ENCODE measurements around the gene PDZD2. TPM values are rescaled to one million over a fixed set of nuclear protein-coding genes. Genes with fewer than 3 reads are reported as not detected.

Gene PDZD2
- polyA plus RNA-seq, 3 donors = 0.10 TPM; not detected in 2

DNA sequence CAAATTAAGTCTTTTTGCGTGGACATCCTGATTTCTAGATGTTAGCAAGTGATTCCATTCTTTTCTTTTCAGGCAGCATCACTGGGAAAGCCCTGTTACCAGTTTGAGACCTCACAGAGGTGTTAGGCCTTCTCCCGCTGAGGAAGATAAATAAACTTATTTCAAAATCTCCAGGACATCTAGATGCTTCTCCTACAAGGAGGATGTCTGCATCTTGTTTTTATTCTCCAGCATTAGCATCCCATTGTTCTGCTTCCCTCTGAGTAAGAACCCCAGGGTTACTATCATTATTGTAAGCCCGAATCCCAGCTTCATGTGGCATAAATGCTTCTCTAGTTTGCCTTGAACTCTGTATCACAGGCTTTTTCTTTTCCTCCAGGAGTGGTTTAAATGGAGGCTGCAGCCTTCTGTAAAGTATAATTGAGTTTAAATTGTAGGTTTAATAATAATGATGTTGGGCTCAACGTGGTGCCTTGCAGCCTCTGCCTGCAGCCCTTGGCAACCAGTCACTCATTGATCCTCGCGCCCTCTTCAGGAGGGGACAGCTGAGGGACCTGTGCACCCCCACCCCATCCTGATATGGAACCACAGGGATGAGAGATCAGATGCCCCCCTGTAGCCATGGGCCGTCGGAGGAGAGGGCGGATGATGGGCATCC is 114.9 kb downstream of the PDZD2 start:
- no peaks in the 10 kb centered on the region for H3K36me3 ChIP-seq (replicated peaks in 1 of 2; ENCODE audit: control insufficient read depth in 1 of 2, insufficient read depth in 2 of 2, low read length in 2 of 2)
- no peaks in the 10 kb centered on the region for H3K4me1 Mint-ChIP-seq
- DNase-seq = no peak
- H3K9me3 ChIP-seq (replicated peaks in 1 of 2; ENCODE audit: control insufficient read depth in 1 of 2, insufficient read depth in 1 of 2, low read length in 2 of 2) = no peaks in the 10 kb centered on the region
- H3K27ac ChIP-seq (ENCODE audit: low read depth in 1 of 2, low read length in 2 of 2) = no peak overlapping the region
- WGBS (ENCODE audit: insufficient coverage) = 89% methylated on average over 3 of the region's 9 CpGs
- no peaks in the 10 kb centered on the region for H3K27me3 ChIP-seq (ENCODE audit: control insufficient read depth in 2 of 2, insufficient read depth in 2 of 2, low read length in 2 of 2)
- H3K9ac ChIP-seq (ENCODE audit: insufficient read depth, low read length, poor library complexity, severe bottlenecking) = no peak overlapping the region
- no peaks in the 10 kb centered on the region for H3K36me3 Mint-ChIP-seq
- no peaks in the 10 kb centered on the region for H4K20me1 ChIP-seq (ENCODE audit: insufficient read depth, low read length)
- no peak overlapping the region for H3K4me3 ChIP-seq (replicated peaks in 1 of 3; ENCODE audit: low read depth in 2 of 3, low read length in 3 of 3)
- H3K4me1 ChIP-seq (ENCODE audit: control insufficient read depth in 1 of 2, insufficient read depth in 2 of 2, low read length in 2 of 2) = no peaks in the 10 kb centered on the region
- H3K9me3 Mint-ChIP-seq = peaks cover 0 to 3% (median 0%) of the 10 kb centered on the region in 7 donors
- no peaks in the 10 kb centered on the region for H3K79me2 ChIP-seq (ENCODE audit: insufficient read depth, low read length)
- TF ChIP-seq, protein P1, sequence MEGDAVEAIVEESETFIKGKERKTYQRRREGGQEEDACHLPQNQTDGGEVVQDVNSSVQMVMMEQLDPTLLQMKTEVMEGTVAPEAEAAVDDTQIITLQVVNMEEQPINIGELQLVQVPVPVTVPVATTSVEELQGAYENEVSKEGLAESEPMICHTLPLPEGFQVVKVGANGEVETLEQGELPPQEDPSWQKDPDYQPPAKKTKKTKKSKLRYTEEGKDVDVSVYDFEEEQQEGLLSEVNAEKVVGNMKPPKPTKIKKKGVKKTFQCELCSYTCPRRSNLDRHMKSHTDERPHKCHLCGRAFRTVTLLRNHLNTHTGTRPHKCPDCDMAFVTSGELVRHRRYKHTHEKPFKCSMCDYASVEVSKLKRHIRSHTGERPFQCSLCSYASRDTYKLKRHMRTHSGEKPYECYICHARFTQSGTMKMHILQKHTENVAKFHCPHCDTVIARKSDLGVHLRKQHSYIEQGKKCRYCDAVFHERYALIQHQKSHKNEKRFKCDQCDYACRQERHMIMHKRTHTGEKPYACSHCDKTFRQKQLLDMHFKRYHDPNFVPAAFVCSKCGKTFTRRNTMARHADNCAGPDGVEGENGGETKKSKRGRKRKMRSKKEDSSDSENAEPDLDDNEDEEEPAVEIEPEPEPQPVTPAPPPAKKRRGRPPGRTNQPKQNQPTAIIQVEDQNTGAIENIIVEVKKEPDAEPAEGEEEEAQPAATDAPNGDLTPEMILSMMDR (IDR thresholded peaks at IDR 0.05) = no peak
- H2AFZ ChIP-seq (ENCODE audit: insufficient read depth, low read depth, low read length, poor library complexity, severe bottlenecking) = no peak overlapping the region
- H3K4me3 Mint-ChIP-seq = no peak overlapping the region
- H3K27ac Mint-ChIP-seq = no peak overlapping the region
- no peak overlapping the region for H3K4me2 ChIP-seq (replicated peaks; ENCODE audit: extremely low read depth, low read length, poor library complexity, severe bottlenecking)
- H3K27me3 Mint-ChIP-seq (ENCODE audit: low read depth in 3 of 3) = peaks cover 0 to 2% (median 0%) of the 10 kb centered on the region in 3 donors
- intact Hi-C loops (cut with micrococcal nuclease) = no loop called here

DNA sequence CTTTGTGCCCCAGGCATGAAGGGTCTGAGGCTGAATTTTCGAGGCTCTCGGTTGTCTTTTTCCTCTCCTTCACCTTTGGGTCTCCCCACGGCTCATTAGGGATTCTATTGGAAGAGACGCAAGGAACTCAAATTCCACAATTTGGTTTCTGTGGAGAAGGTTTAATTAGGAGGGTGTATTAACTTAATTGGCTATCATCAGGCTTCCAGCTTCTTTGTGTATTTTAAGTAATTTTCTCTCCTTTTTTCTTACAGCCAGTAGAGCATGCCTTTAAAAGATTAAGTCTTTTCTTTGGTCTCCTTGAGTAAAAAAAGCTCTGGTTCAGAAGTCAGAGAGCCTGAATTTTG is 115.4 kb downstream of the PDZD2 start:
- Mint-ChIP-seq H3K4me3 (no peak overlapping the region), H3K9me3 (peaks cover 0 to 3% (median 0%) of the 10 kb centered on the region in 7 donors), H3K27me3 (ENCODE audit: low read depth in 3 of 3) (peaks cover 0 to 2% (median 0%) of the 10 kb centered on the region in 3 donors), H3K27ac (no peak overlapping the region), H3K4me1 (no peaks in the 10 kb centered on the region), H3K36me3 (no peaks in the 10 kb centered on the region)
- intact Hi-C loops (cut with micrococcal nuclease) = no loop called here
- H3K9me3 ChIP-seq (replicated peaks in 1 of 2; ENCODE audit: control insufficient read depth in 1 of 2, insufficient read depth in 1 of 2, low read length in 2 of 2) = no peaks in the 10 kb centered on the region
- H3K27ac ChIP-seq (ENCODE audit: low read depth in 1 of 2, low read length in 2 of 2) = no peak overlapping the region
- H3K4me2 ChIP-seq (replicated peaks; ENCODE audit: extremely low read depth, low read length, poor library complexity, severe bottlenecking) = no peak overlapping the region
- WGBS (ENCODE audit: insufficient coverage) = no CpG with 5 or more reads among the region's 4 CpGs
- TF ChIP-seq, protein P1 (IDR thresholded peaks at IDR 0.05) = no peak
- no peaks in the 10 kb centered on the region for H3K79me2 ChIP-seq (ENCODE audit: insufficient read depth, low read length)
- H3K27me3 ChIP-seq (ENCODE audit: control insufficient read depth in 2 of 2, insufficient read depth in 2 of 2, low read length in 2 of 2) = no peaks in the 10 kb centered on the region
- H4K20me1 ChIP-seq (ENCODE audit: insufficient read depth, low read length) = no peaks in the 10 kb centered on the region
- no peak overlapping the region for H2AFZ ChIP-seq (ENCODE audit: insufficient read depth, low read depth, low read length, poor library complexity, severe bottlenecking)
- no peak for DNase-seq
- no peaks in the 10 kb centered on the region for H3K36me3 ChIP-seq (replicated peaks in 1 of 2; ENCODE audit: control insufficient read depth in 1 of 2, insufficient read depth in 2 of 2, low read length in 2 of 2)
- no peaks in the 10 kb centered on the region for H3K4me1 ChIP-seq (ENCODE audit: control insufficient read depth in 1 of 2, insufficient read depth in 2 of 2, low read length in 2 of 2)
- no peak overlapping the region for H3K4me3 ChIP-seq (replicated peaks in 1 of 3; ENCODE audit: low read depth in 2 of 3, low read length in 3 of 3)
- no peak overlapping the region for H3K9ac ChIP-seq (ENCODE audit: insufficient read depth, low read length, poor library complexity, severe bottlenecking)

Measured in CD14-positive monocyte (primary cell).